Dermis microvascular lymphatic vessel endothelial cell (primary cell): Measurements from ENCODE around the gene CCR3. TPM values are rescaled to one million over a fixed set of nuclear protein-coding genes. Genes with fewer than 3 reads are reported as not detected.

Source experiments
- DNase-seq, 2 donors: peaks; one replicate each; pipeline versions ENCODE4 v3.0.0 to v3.0.0-alpha.2; 2010; ENCODE audit warnings: low read depth in 2 of 2
- total RNA-seq: library from RNA; depleted of rRNA; stranded (reverse); fragments of >200 nt; gene quantifications from 2 replicates; pipeline ENCODE4 v1.2.1, GENCODE V29; 2014

The CCR3 gene
- total RNA-seq, 1 donor from 2014 or later = not detected

GRCh38 chr3:46297658-46298423 is 55.6 kb downstream of the CCR3 start:
- DNase-seq = no peak

DNA sequence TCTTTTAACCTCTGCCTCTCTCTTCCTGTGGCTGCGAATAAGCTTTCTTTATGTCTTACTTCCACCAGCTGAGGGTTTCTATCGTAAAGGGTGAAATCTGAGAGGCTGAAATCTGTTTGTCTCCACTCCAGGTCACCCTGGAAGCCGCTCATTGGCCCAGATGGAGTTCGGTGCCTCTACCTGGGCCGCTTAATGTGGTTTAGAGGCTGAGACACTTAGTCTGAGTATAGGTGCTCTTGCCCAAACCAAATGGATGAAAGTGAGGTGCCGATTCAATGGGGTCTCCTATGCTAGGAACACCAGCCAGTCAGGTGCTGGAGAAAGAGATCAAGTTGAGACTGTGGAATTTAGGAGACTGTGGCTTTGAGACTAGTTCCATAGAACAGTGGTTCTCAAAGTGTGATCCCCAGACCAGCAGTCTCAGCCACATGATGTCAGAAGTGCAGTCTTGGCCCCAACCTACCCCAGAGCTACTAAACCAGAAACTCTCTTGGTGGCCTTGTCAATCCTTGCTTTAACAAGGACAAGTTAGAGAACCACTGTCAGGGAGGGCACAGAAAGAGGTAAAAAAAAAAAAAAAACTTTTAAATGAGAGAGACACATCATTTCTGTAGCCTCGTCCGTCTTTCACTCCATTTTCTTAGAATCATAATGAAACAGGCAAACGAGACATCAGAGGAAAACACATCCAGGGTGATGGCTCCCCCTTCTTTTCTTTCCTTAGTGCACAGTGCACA is 56.8 kb downstream of the CCR3 start:
- DNase-seq = no peak

- no peak for DNase-seq
These were observed 57.6 kb downstream of the CCR3 start for GRCh38 chr3:46299608-46300460.

DNA sequence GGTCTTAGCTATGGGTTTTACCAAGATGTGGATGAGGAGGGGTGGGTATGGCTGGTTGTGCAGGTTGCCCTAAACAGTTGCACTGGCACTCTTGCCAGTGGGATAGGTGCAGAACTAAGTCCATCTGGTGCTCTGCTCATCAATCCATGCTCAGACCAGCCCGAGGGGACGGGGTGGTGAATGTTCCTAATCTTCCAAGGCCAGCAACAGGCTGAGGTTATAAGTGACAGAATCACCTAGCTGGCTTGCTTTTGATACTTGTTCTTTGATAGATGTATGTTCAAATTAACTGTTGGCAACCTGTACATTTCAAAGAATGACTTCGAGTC is 58.2 kb downstream of the CCR3 start:
- no peak for DNase-seq

- no peak for DNase-seq
These were observed 59.0 kb downstream of the CCR3 start for GRCh38 chr3:46301122-46301835.

DNA sequence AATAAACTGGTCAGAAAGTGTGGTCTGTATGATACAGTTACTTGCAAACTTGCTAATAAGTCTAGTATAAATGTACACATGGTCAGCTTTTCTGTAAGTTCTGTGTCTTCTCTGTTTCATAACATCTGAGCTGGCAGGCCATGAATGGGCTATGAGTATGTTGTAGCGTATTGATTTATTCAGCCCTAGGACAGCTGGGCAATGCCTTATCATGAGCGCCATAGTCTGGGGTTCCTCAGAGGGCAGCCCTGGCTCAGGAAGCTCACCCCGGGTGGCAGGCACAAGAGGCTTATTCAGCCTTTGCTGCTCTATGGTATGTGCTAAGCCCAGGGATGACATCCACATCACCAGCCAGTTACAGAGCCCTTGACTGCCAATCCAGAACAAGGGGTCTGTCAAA is 61.0 kb downstream of the CCR3 start:
- no peak for DNase-seq

- DNase-seq = no peak
These were observed 62.5 kb downstream of the CCR3 start for GRCh38 chr3:46304739-46305138.

DNA sequence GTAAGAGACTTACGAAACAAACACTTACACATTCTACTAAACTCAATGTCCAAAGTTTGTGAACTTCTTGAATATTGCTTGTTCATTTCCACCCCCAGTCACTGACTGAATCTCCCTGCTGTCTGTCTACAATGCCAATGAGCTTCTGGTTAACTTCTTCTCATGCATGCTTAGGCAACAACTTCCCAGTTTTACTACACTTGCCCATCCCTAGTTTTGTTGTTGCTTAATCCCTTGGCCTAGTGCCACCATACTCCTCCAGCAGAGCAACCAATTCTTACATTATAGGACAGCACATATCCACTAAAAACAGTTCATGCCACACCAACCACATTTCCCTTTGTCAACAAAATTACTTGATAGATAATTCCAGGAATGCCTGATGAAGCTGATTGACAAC is 70.7 kb downstream of the CCR3 start:
- DNase-seq = no peak

- no peak for DNase-seq
These were observed 72.3 kb downstream of the CCR3 start for GRCh38 chr3:46314517-46314916.

- DNase-seq = no peak
These were observed 73.9 kb downstream of the CCR3 start for GRCh38 chr3:46316206-46316605.

Other genes with a start within 250 kb of the CCR3 start
- 8.3 and 14.4 TPM in 2 replicates for gene FYCO1, start 246.6 kb upstream of the CCR3 start, total RNA-seq
- gene XCR1, start 215.0 kb upstream of the CCR3 start, total RNA-seq = not detected in 2 replicates
- gene CCR1, start 34.1 kb upstream of the CCR3 start, total RNA-seq = not detected in 2 replicates
- not detected in 2 replicates for gene CCR2, start 111.7 kb downstream of the CCR3 start, total RNA-seq
- gene CCR5, start 128.5 kb downstream of the CCR3 start, total RNA-seq = not detected in 2 replicates
- 1.3 TPM in 2 replicates for gene CCRL2, start 164.8 kb downstream of the CCR3 start, total RNA-seq
- 0.13 and 0.26 TPM in 2 replicates for gene LTF, start 222.4 kb downstream of the CCR3 start, total RNA-seq